Chondrocyte (in vitro differentiated cells): ENCODE measurements around the gene PDE5A. TPM values are rescaled to one million over a fixed set of nuclear protein-coding genes. Genes with fewer than 3 reads are reported as not detected.

Source experiments
- DNase-seq: peaks from one replicate; pipeline ENCODE4 v3.0.0; 2021; ENCODE audit warnings: mixed read lengths, low spot score
- H3K27ac Mint-ChIP-seq: one replicate; pipeline ENCODE4 v1.8.0; 2021; ENCODE audit warnings: mild to moderate bottlenecking, moderate library complexity, mixed read lengths; ENCODE audit not compliant: unreplicated experiment
- H3K27me3 Mint-ChIP-seq: 2 replicates; pipeline ENCODE4 v1.8.0; 2021; ENCODE audit warnings: low read depth, mixed read lengths
- H3K36me3 Mint-ChIP-seq: 2 replicates; pipeline ENCODE4 v1.8.0; 2021; ENCODE audit warnings: low read depth, mixed read lengths
- H3K4me1 Mint-ChIP-seq: 2 replicates; pipeline ENCODE4 v1.8.0; 2021; ENCODE audit warnings: low read depth, mild to moderate bottlenecking, mixed read lengths
- H3K4me3 Mint-ChIP-seq: one replicate; pipeline ENCODE4 v1.8.0; 2021; ENCODE audit warnings: mild to moderate bottlenecking, moderate library complexity, mixed read lengths; ENCODE audit not compliant: unreplicated experiment
- H3K9me3 Mint-ChIP-seq: 2 replicates; pipeline ENCODE4 v1.8.0; 2021; ENCODE audit warnings: low read depth, mixed read lengths
- total RNA-seq: library from RNA; stranded (reverse); gene quantifications from 3 replicates; pipeline ENCODE4 v1.2.1, GENCODE V29; 2021
- TF ChIP-seq, protein P1 (sequence below): fragments of 200-600 bp; sonication (generic); IDR thresholded peaks from 2 replicates; pipeline ENCODE4 v1.5.0; 2021; ENCODE audit warnings: antibody characterized with exemption, mild to moderate bottlenecking, moderate library complexity

PDE5A gene
- total RNA-seq, 1 donor from 2014 or later: 21.8 TPM

DNA sequence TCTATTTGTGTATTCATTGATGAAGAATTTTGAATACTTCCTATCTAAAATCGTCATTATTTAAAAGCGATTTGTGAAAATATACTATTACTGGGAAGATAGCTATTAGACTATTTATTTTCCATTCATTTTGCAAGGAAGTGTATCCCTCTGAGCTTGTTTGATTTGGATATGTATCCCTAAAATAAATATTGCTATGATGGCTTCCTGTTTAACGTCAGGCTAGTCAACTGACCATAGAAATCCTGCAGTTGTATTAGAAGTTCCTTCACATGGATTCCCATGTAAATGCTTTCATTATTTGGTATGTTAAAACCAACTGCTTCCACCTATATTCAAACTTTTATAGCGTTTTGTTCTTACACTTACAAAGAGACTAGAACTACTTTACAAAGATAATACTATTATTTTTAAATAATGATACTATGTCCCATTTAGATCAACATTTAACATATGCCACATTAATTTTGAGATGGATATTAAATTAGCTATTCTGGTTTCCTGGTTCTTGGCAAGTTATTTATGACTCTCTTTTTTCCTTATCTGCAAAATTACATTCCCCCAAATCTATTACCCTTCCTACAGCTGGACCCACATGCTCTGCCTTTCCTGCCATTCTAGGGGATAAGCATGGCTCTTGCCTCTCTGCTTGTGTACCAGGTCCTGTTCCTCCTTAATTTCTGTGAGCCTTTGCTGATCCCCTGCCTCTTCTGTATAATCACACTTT lies 26.7 kb upstream of the PDE5A start:
- Mint-ChIP-seq H3K27me3 (no peaks in the 10 kb centered on the region), H3K36me3 (no peaks in the 10 kb centered on the region), H3K4me3 (no peak overlapping the region), H3K27ac (no peak overlapping the region), H3K4me1 (peaks cover 24% of the 10 kb centered on the region), H3K9me3 (no peaks in the 10 kb centered on the region)
- DNase-seq: no peak
- TF ChIP-seq, protein P1, sequence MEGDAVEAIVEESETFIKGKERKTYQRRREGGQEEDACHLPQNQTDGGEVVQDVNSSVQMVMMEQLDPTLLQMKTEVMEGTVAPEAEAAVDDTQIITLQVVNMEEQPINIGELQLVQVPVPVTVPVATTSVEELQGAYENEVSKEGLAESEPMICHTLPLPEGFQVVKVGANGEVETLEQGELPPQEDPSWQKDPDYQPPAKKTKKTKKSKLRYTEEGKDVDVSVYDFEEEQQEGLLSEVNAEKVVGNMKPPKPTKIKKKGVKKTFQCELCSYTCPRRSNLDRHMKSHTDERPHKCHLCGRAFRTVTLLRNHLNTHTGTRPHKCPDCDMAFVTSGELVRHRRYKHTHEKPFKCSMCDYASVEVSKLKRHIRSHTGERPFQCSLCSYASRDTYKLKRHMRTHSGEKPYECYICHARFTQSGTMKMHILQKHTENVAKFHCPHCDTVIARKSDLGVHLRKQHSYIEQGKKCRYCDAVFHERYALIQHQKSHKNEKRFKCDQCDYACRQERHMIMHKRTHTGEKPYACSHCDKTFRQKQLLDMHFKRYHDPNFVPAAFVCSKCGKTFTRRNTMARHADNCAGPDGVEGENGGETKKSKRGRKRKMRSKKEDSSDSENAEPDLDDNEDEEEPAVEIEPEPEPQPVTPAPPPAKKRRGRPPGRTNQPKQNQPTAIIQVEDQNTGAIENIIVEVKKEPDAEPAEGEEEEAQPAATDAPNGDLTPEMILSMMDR: no peak

DNA sequence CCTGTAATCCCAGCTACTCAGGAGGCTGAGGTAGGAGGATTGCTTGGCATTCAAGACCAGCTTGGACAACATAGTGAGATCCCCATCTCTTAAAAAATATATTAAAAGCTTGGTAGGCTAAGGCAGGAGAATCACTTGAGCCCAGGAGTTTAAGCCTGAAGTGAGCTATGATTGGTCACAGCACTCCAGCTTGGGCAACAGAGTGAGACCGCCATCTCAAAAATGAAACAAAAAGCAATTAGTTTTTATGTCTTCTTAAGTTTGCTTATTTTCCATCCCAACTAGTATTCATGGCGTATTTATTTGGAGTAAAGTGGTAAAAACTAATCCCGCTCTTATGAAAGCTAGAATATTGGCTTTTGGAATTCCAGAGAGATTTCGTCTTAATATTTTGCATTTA lies 25.4 kb upstream of the PDE5A start:
- DNase-seq: no peak
- H3K4me3 Mint-ChIP-seq: no peak overlapping the region
- no peak overlapping the region for H3K27ac Mint-ChIP-seq
- no peaks in the 10 kb centered on the region for H3K36me3 Mint-ChIP-seq
- H3K4me1 Mint-ChIP-seq: peaks cover 15% of the 10 kb centered on the region
- no peaks in the 10 kb centered on the region for H3K9me3 Mint-ChIP-seq
- no peaks in the 10 kb centered on the region for H3K27me3 Mint-ChIP-seq
- TF ChIP-seq, protein P1: no peak

DNA sequence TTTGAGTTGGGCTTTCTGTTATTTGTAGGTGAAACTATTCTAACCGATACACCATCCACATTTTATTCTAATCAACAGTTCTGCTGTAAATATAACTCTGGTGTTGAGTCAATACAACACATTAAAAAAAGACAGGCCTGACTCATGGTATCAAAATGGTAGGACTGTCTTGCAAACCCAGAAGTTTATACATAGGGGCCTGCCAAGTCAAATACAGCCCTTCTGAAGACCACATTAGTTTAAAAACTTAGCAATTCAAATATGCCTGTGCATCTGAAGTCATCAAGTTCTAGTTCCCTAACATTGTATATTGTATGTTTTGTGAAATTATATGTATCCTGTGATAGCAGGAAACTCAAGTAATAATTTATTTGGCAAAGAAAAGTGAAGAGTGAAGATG lies 24.4 kb upstream of the PDE5A start:
- H3K27me3 Mint-ChIP-seq: no peaks in the 10 kb centered on the region
- peaks cover 15% of the 10 kb centered on the region for H3K4me1 Mint-ChIP-seq
- peak overlapping the region; percentile 67 for H3K27ac Mint-ChIP-seq
- TF ChIP-seq, protein P1: no peak
- H3K36me3 Mint-ChIP-seq: no peaks in the 10 kb centered on the region
- DNase-seq: no peak
- H3K4me3 Mint-ChIP-seq: no peak overlapping the region
- H3K9me3 Mint-ChIP-seq: no peaks in the 10 kb centered on the region

DNA sequence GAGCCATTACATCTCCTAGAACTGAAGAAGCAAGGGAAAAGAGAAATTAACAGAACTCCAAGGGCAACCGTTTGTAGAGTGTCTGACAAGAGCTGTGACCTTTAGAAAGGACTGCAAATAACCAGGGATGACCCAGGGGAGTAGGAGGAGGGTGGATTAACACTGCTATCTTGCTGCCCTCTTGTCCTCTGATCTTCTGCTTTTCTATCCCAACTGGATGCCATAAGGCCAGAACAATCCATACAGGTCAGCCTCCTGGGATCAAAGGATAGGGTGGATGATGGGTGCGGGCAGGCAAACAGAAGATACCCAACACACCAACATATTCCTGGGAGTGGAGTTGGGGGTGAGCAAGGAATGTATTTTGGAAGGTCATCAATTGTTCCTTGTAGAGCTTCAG lies 19.8 kb upstream of the PDE5A start:
- TF ChIP-seq, protein P1: no peak
- DNase-seq: no peak
- Mint-ChIP-seq H3K27ac (no peak overlapping the region), H3K27me3 (no peaks in the 10 kb centered on the region), H3K9me3 (peaks cover 2% of the 10 kb centered on the region), H3K36me3 (no peaks in the 10 kb centered on the region), H3K4me3 (no peak overlapping the region), H3K4me1 (peaks cover 18% of the 10 kb centered on the region)

DNA sequence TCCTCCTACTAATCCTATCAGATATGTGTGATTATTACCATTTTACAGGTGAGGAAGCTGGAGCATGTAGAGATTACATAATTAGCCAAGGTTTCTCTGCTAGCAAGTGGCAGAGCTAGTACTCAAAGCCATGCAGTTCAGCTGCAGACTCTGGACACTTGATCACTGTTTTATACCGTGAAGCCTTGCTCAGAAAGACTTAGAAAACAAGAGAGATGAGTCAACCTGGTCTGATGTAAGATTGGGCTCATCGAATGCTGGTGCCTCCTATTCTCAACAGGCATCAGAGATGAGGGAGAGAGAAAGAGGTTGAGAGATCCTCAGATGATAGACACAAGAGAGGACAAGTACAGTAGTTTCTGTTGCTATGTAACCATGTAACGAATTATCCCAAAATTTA lies 19.0 kb upstream of the PDE5A start:
- H3K27me3 Mint-ChIP-seq: no peaks in the 10 kb centered on the region
- H3K4me3 Mint-ChIP-seq: no peak overlapping the region
- H3K4me1 Mint-ChIP-seq: peaks cover 14% of the 10 kb centered on the region
- TF ChIP-seq, protein P1: no peak
- DNase-seq: no peak
- H3K36me3 Mint-ChIP-seq: no peaks in the 10 kb centered on the region
- H3K27ac Mint-ChIP-seq: no peak overlapping the region
- H3K9me3 Mint-ChIP-seq: peaks cover 2% of the 10 kb centered on the region
